K562 (cell line): ENCODE measurements around the gene ILF3. TPM values are rescaled to one million over a fixed set of nuclear protein-coding genes. Genes with fewer than 3 reads are reported as not detected.

Source experiments
- BACH1 ChIP-seq: fragments of 200-800 bp; sonication (Bioruptor generic); IDR thresholded peaks from 2 replicates; pipeline ENCODE4 v1.6.1; 2016; ENCODE audit warnings: missing genetic modification characterization, missing compliant biosample characterization
- BMI1 ChIP-seq: fragments of 150-350 bp; IDR thresholded peaks from 2 replicates; pipeline ENCODE4 v1.6.1; 2014; ENCODE audit warnings: low read length
- CBX3 ChIP-seq, 2 experiments: IDR thresholded peaks; 1 replicate in 1 of 2; 2 replicates in 1 of 2; pipeline ENCODE4 v1.6.1; 2012; ENCODE audit warnings: inconsistent platforms in 2 of 2, low read length in 2 of 2, borderline replicate concordance in 1 of 2, control low read depth in 1 of 2
- CCNT2 ChIP-seq: IDR thresholded peaks from 2 replicates; pipeline ENCODE4 v1.6.1; 2011; ENCODE audit warnings: borderline replicate concordance, low read depth, mild to moderate bottlenecking, moderate library complexity, mixed read lengths, low read length; ENCODE audit not compliant: insufficient read length; ENCODE audit errors: extremely low read depth
- CREB3L1 ChIP-seq: fragments of 450-650 bp; IDR thresholded peaks from 2 replicates; pipeline ENCODE4 v1.6.1; 2014; ENCODE audit warnings: low read depth, mild to moderate bottlenecking, moderate library complexity, borderline replicate concordance
- CTBP1 ChIP-seq: fragments of 450-650 bp; IDR thresholded peaks from 2 replicates; pipeline ENCODE4 v1.6.1; 2016; ENCODE audit warnings: borderline replicate concordance
- E2F5 ChIP-seq: sonication (generic); formaldehyde crosslinking; IDR thresholded peaks from 2 replicates; pipeline ENCODE4 v1.8.0; 2022; ENCODE audit warnings: mild to moderate bottlenecking, missing genetic modification reagents
- ETS2 ChIP-seq: IDR thresholded peaks from 2 replicates; pipeline ENCODE4 v1.6.1; 2016; ENCODE audit warnings: borderline replicate concordance, missing genetic modification characterization, mild to moderate bottlenecking, moderate library complexity, missing compliant biosample characterization; ENCODE audit not compliant: poor library complexity, severe bottlenecking
- KLF6 ChIP-seq: fragments of 250-450 bp; sonication (Bioruptor Pico); IDR thresholded peaks from 2 replicates; pipeline ENCODE4 v1.4.0; 2020; ENCODE audit warnings: mild to moderate bottlenecking, moderate library complexity, borderline replicate concordance
- NFATC3 ChIP-seq: fragments of 450-650 bp; IDR thresholded peaks from 2 replicates; pipeline ENCODE4 v1.6.1; 2017; ENCODE audit warnings: mild to moderate bottlenecking
- NFE2L1 ChIP-seq: fragments of 450-650 bp; IDR thresholded peaks from 2 replicates; pipeline ENCODE4 v1.6.1; 2016; ENCODE audit warnings: missing genetic modification characterization, low read depth, mild to moderate bottlenecking, missing compliant biosample characterization, moderate library complexity, borderline replicate concordance
- U2AF1 ChIP-seq: fragments of 200-400 bp; formaldehyde crosslinking; optimal IDR thresholded peaks from 2 replicates; pipeline ENCODE3; 2017; ENCODE audit warnings: mild to moderate bottlenecking, low read depth, low read length, moderate library complexity
- ZNF134 ChIP-seq: fragments of 250-450 bp; sonication (Bioruptor Pico); conservative IDR thresholded peaks from 2 replicates; pipeline ENCODE4 v1.4.0; 2020
- ZNF23 ChIP-seq: fragments of 250-450 bp; sonication (Bioruptor Pico); IDR thresholded peaks from 2 replicates; pipeline ENCODE4 v1.4.0; 2020; ENCODE audit warnings: mild to moderate bottlenecking
- ZNF609 ChIP-seq: sonication (generic); formaldehyde crosslinking; IDR thresholded peaks from 2 replicates; pipeline ENCODE4 v1.8.1; 2023; ENCODE audit warnings: missing genetic modification reagents, mild to moderate bottlenecking, borderline replicate concordance
- ZNF740 ChIP-seq, 3 experiments: fragments of 200-800 bp in 1 of 3; sonication (Bioruptor generic) in 1 of 3; sonication (generic) in 1 of 3; formaldehyde crosslinking in 1 of 3; IDR thresholded peaks; 2 replicates each; pipeline versions ENCODE4 v1.6.1 to v1.8.0; 2016 to 2022; ENCODE audit warnings: mild to moderate bottlenecking in 2 of 3, missing compliant biosample characterization in 2 of 3, missing genetic modification characterization in 2 of 3, missing genetic modification reagents in 1 of 3
- ZNF77 ChIP-seq: fragments of 250-450 bp; sonication (Bioruptor Pico); IDR thresholded peaks from 2 replicates; pipeline ENCODE4 v1.5.0; 2020
- polyA plus RNA-seq, 8 experiments: library from polyadenylated mRNA; depleted of rRNA in 4 of 8; stranded (reverse) in 5 of 8; unstranded in 3 of 8; fragments of >200 nt; fragmentation: Nextera tagmentation in 2 of 8; fragmentation: Illumina TruSeq in 1 of 8; extraction: Ambion mirVana in 2 of 8; extraction: Trizol in 1 of 8; gene quantifications; 2 replicates each; pipeline versions ENCODE4 v1.2.1 to v1.2.3, GENCODE V29; 2011 to 2014; ENCODE audit warnings: inconsistent platforms in 1 of 8, missing spikeins in 1 of 8
- total RNA-seq, 7 experiments: library from RNA; depleted of rRNA in 6 of 7; stranded (reverse); fragments of >200 nt in 6 of 7; fragmentation: Illumina TruSeq in 2 of 7; extraction: Trizol in 2 of 7; gene quantifications; 2 replicates each; pipeline versions ENCODE4 v1.2.1 to v1.2.3, GENCODE V29; 2011 to 2021; ENCODE audit warnings: low replicate concordance in 1 of 7

Gene ILF3
- total and polyA plus RNA-seq, 9 of the 15 experiments (the other 6 are each of a cell fraction or from before 2014, with no cell fraction given) = 26.0 to 453 (median 175) TPM

GRCh38 chr19:10653732-10654609 lies at the start of gene ILF3 (continued):
- TF ChIP-seq ZNF740 (CRISPR knock-in tag; IDR thresholded peaks at IDR 0.05) (no peak), ZNF740 (tag; IDR thresholded peaks at IDR 0.05) (no peak; a peak in 1 of 4 replicates), CTBP1 (peak; percentile 72), ZNF23 (CRISPR knock-in tag) (no peak), E2F5 (CRISPR knock-in tag) (peak; percentile 78; the same call in 1 of the 2 replicates), NFATC3 (no peak), BACH1 (tag) (peak; percentile 73; the same call in 1 of the 2 replicates), ZNF77 (CRISPR knock-in tag) (no peak), ZNF134 (CRISPR knock-in tag) (0 out of 2 replicates have a peak, but pooled peaks have one; percentile 46), NFE2L1 (tag) (no peak), CREB3L1 (peak; percentile 98), ZNF609 (peak; percentile 81; the same call in 1 of the 2 replicates), CBX3 (IDR thresholded peaks at IDR 0.05; ENCODE audit: borderline replicate concordance in 1 of 2, low read length in 2 of 2) (peak in 1 of 2 experiments; percentile 96; a peak in 2 of 3 replicates), CCNT2 (peak; percentile 52), ETS2 (tag) (no peak), U2AF1 (no peak), KLF6 (peak; percentile 89; the same call in 1 of the 2 replicates), BMI1 (no peak)
